Neural cell (in vitro differentiated cells): ENCODE measurements around the gene UPB1. TPM values are rescaled to one million over a fixed set of nuclear protein-coding genes. Genes with fewer than 3 reads are reported as not detected.

Source experiments
- H2AFZ ChIP-seq: fragments of 200-600, 300-800 bp; sonication (generic), shearing (Covaris generic); 2 replicates; pipeline ENCODE4 v1.6.0; 2014; ENCODE audit warnings: low read depth, mild to moderate bottlenecking, antibody characterized with exemption, low read length, moderate library complexity
- H3F3A ChIP-seq: fragments of 200-600 bp; shearing (Covaris generic); 2 replicates; pipeline ENCODE4 v1.6.1; 2016; ENCODE audit warnings: mild to moderate bottlenecking, moderate library complexity, mixed read lengths, antibody characterized with exemption, low read length; ENCODE audit not compliant: insufficient read depth, poor library complexity, severe bottlenecking
- H3K27ac ChIP-seq: fragments of 200-600, 300-800 bp; sonication (generic), shearing (Covaris generic); 2 replicates; pipeline ENCODE4 v1.5.1; 2014; ENCODE audit warnings: mild to moderate bottlenecking, low read length, moderate library complexity
- H3K27me3 ChIP-seq: fragments of 300-800, 200-600 bp; sonication (generic), shearing (Covaris generic); 2 replicates; pipeline ENCODE4 v1.6.0; 2014; ENCODE audit warnings: mild to moderate bottlenecking, low read depth, low read length, moderate library complexity; ENCODE audit not compliant: insufficient read depth
- H3K36me3 ChIP-seq: fragments of 300-800, 200-600 bp; sonication (generic), shearing (Covaris generic); 2 replicates; pipeline ENCODE4 v1.5.1; 2014; ENCODE audit warnings: mild to moderate bottlenecking, antibody characterized with exemption, low read length, moderate library complexity; ENCODE audit not compliant: insufficient read depth
- H3K4me2 ChIP-seq: fragments of 300-800, 200-600 bp; sonication (generic), shearing (Covaris generic); 2 replicates; pipeline ENCODE4 v1.6.0; 2014; ENCODE audit warnings: mild to moderate bottlenecking, low read length
- H3K4me3 ChIP-seq: fragments of 300-800, 200-600 bp; sonication (generic), shearing (Covaris generic); 2 replicates; pipeline ENCODE4 v1.5.1; 2014; ENCODE audit warnings: mild to moderate bottlenecking, low read length, moderate library complexity
- H3K79me2 ChIP-seq: fragments of 200-600 bp; shearing (Covaris generic); replicated peaks from 2 replicates; pipeline ENCODE4 v1.6.0; 2014; ENCODE audit warnings: mild to moderate bottlenecking, low read length, moderate library complexity; ENCODE audit not compliant: insufficient read depth
- H3K9ac ChIP-seq: fragments of 300-800, 200-600 bp; sonication (generic), shearing (Covaris generic); 2 replicates; pipeline ENCODE4 v1.6.1; 2016; ENCODE audit warnings: mild to moderate bottlenecking, low read length, mixed read lengths
- H3K9me2 ChIP-seq: fragments of 200-600 bp; shearing (Covaris generic); 2 replicates; pipeline ENCODE4 v1.6.1; 2016; ENCODE audit warnings: mild to moderate bottlenecking, low read length, mixed read lengths; ENCODE audit not compliant: insufficient read depth
- H3K9me3 ChIP-seq: fragments of 200-600, 300-800 bp; sonication (generic), shearing (Covaris generic); 2 replicates; pipeline ENCODE4 v1.6.1; 2016; ENCODE audit warnings: mild to moderate bottlenecking, mixed run types, low read length, moderate library complexity, mixed read lengths
- H4K20me1 ChIP-seq: fragments of 200-600 bp; shearing (Covaris generic); 2 replicates; pipeline ENCODE4 v1.6.1; 2016; ENCODE audit warnings: mild to moderate bottlenecking, mixed run types; ENCODE audit not compliant: insufficient read depth
- CTCF ChIP-seq: fragments of 450-650 bp; IDR thresholded peaks from 2 replicates; pipeline ENCODE4 v1.5.1; 2014; ENCODE audit warnings: antibody characterized with exemption, mild to moderate bottlenecking, moderate library complexity; ENCODE audit not compliant: poor library complexity, severe bottlenecking
- EP300 ChIP-seq: fragments of 450-650 bp; conservative IDR thresholded peaks from 2 replicates; pipeline ENCODE4 v1.6.1; 2014; ENCODE audit warnings: antibody characterized with exemption, mild to moderate bottlenecking, moderate library complexity; ENCODE audit not compliant: poor library complexity, severe bottlenecking
- EZH2 ChIP-seq: fragments of 200-600, 300-800 bp; shearing (Covaris generic), sonication (generic); IDR thresholded peaks from 2 replicates; pipeline ENCODE4 v1.6.1; 2014; ENCODE audit warnings: antibody characterized with exemption, low read length, borderline replicate concordance, mild to moderate bottlenecking; ENCODE audit not compliant: insufficient read depth, poor library complexity, severe bottlenecking
- MXI1 ChIP-seq: fragments of 450-650 bp; conservative IDR thresholded peaks from 2 replicates; pipeline ENCODE4 v1.6.1; 2014; ENCODE audit warnings: antibody characterized with exemption, mild to moderate bottlenecking; ENCODE audit not compliant: poor library complexity, severe bottlenecking
- POLR2AphosphoS5 ChIP-seq: IDR thresholded peaks from 2 replicates; pipeline ENCODE4 v1.6.1; 2012
- RAD21 ChIP-seq: fragments of 450-650 bp; conservative IDR thresholded peaks from 2 replicates; pipeline ENCODE4 v1.6.1; 2014; ENCODE audit warnings: antibody characterized with exemption, mild to moderate bottlenecking, moderate library complexity
- REST ChIP-seq: IDR thresholded peaks from 2 replicates; pipeline ENCODE4 v1.6.1; 2012; ENCODE audit warnings: borderline replicate concordance
- SMC3 ChIP-seq: fragments of 450-650 bp; conservative IDR thresholded peaks from 2 replicates; pipeline ENCODE4 v1.6.1; 2014; ENCODE audit warnings: antibody characterized with exemption, mild to moderate bottlenecking, moderate library complexity; ENCODE audit not compliant: poor library complexity
- TAF1 ChIP-seq: IDR thresholded peaks from 2 replicates; pipeline ENCODE4 v1.6.1; 2012; ENCODE audit warnings: low read depth
- polyA plus RNA-seq: library from polyadenylated mRNA; depleted of rRNA; stranded (reverse); fragments of >200 nt; gene quantifications from 2 replicates; pipeline ENCODE4 v1.2.3, GENCODE V29; 2014

Gene UPB1
- polyA plus RNA-seq, 1 donor from 2014 or later, result 0.12 TPM

- TF ChIP-seq SMC3, result no peak
- TF ChIP-seq EZH2, result no peak
- no peak for TF ChIP-seq TAF1
- no peak for TF ChIP-seq REST
- no peak for TF ChIP-seq CTCF
- no peak for TF ChIP-seq MXI1
- TF ChIP-seq EP300, result no peak
- TF ChIP-seq POLR2AphosphoS5, result no peak
- H3K27ac ChIP-seq, result no peak overlapping the region
These were observed 45.3 kb downstream of the UPB1 start for GRCh38 chr22:24540470-24540869.

GRCh38 chr22:24541681-24542515 is 46.8 kb downstream of the UPB1 start:
- H3K27ac ChIP-seq, result no peak overlapping the region
- no peak for TF ChIP-seq EP300
- no peak for TF ChIP-seq EZH2
- TF ChIP-seq RAD21, result no peak
- TF ChIP-seq POLR2AphosphoS5, result no peak
- TF ChIP-seq SMC3, result no peak
- no peak for TF ChIP-seq REST
- no peak for TF ChIP-seq MXI1
- no peak for TF ChIP-seq CTCF
- no peak for TF ChIP-seq TAF1
- H2AFZ ChIP-seq, result no peak overlapping the region
- no peaks in the 10 kb centered on the region for H4K20me1 ChIP-seq
- H3K9me3 ChIP-seq, result no peaks in the 10 kb centered on the region
- no peak overlapping the region for H3K4me2 ChIP-seq
- no peaks in the 10 kb centered on the region for H3K79me2 ChIP-seq
- H3K9ac ChIP-seq, result no peak overlapping the region
- no peaks in the 10 kb centered on the region for H3K27me3 ChIP-seq
- no peaks in the 10 kb centered on the region for H3F3A ChIP-seq
- no peaks in the 10 kb centered on the region for H3K36me3 ChIP-seq
- H3K4me3 ChIP-seq, result no peak overlapping the region
- H3K9me2 ChIP-seq, result no peaks in the 10 kb centered on the region

More at GRCh38 chr22:24540470-24540869, 45.3 kb downstream of the UPB1 start:
- Histone ChIP-seq H3K4me2 (no peak overlapping the region), H3K9me3 (no peaks in the 10 kb centered on the region), H3K4me3 (no peak overlapping the region), H2AFZ (no peak overlapping the region), H3F3A (no peaks in the 10 kb centered on the region), H3K9me2 (no peaks in the 10 kb centered on the region), H3K36me3 (no peaks in the 10 kb centered on the region), H4K20me1 (no peaks in the 10 kb centered on the region), H3K9ac (no peak overlapping the region), H3K27me3 (no peaks in the 10 kb centered on the region), H3K79me2 (no peaks in the 10 kb centered on the region)
